ENCODE measurements around the gene MAP3K7. TPM values are rescaled to one million over a fixed set of nuclear protein-coding genes. Genes with fewer than 3 reads are reported as not detected.

Gene MAP3K7
- polyA plus RNA-seq, 1 experiment = 23.1 TPM

DNA sequence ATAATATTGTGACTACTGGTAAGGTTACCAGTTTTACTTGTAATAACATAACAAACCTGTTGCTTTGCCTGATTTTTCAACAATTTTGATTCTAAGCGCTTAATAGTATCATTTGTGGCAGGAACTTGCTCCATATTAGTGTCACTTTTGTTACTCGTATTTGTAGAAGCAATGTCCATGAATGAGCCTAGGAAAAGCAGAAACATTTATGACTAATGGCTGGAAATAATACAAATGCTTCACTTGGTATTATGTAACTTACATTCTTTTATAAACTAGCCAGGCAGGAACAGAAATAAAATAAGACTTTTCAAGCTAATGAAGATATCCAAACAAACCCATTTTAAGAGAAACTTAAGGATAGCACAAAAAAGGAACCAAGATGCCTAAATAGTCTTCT lies 38.9 kb downstream of the MAP3K7 start:
- DNase-seq (ENCODE audit: low read depth) = no peak
- Histone ChIP-seq H3K4me3 (ENCODE audit: low read depth, low read length) (no peak overlapping the region), H3K36me3 (ENCODE audit: control insufficient read depth, insufficient read depth, low read length) (peaks cover 6% of the 10 kb centered on the region), H3K27me3 (ENCODE audit: control insufficient read depth, insufficient read depth, low read length) (no peaks in the 10 kb centered on the region)
- ChIA-PET POLR2A (no interaction called here), CTCF (no interaction called here)
- TF ChIP-seq CTCF (IDR thresholded peaks at IDR 0.05; ENCODE audit: insufficient read depth, low read depth, low read length) = no peak

GRCh38 chr6:90547079-90547478 lies 39.8 kb downstream of the MAP3K7 start:
- DNase-seq (ENCODE audit: low read depth) = no peak
- H3K36me3 ChIP-seq (ENCODE audit: control insufficient read depth, insufficient read depth, low read length) = peaks cover 4% of the 10 kb centered on the region; the same call in 1 of the 2 replicates
- CTCF ChIA-PET = no interaction called here

DNA sequence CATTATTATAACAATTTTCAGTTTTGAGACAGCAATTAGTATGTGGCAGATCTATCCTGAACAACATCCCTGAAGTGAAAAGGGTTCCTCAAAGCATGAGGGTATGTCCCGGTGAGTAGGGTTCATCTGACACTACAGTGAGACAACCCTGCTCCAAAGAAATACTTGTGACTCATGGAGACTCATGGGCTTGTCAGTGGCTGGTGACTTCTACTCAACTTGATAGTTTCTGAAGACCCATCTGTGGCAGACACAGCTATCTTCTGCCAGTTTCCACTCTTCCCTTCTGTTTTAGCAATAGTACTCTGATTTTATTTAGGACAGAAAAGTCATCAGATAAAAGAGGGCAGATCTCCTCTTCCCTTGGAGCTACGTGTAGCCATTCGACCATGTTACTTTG lies 41.4 kb downstream of the MAP3K7 start:
- no peak for DNase-seq (ENCODE audit: low read depth)
- no peak for TF ChIP-seq CTCF (IDR thresholded peaks at IDR 0.05; ENCODE audit: insufficient read depth, low read depth, low read length)
- no peaks in the 10 kb centered on the region for H3K27me3 ChIP-seq (ENCODE audit: control insufficient read depth, insufficient read depth, low read length)
- POLR2A ChIA-PET = no interaction called here
- CTCF ChIA-PET = no interaction called here
- peaks cover 4% of the 10 kb centered on the region; the same call in 1 of the 2 replicates for H3K36me3 ChIP-seq (ENCODE audit: control insufficient read depth, insufficient read depth, low read length)
- H3K4me3 ChIP-seq (ENCODE audit: low read depth, low read length) = no peak overlapping the region

More at GRCh38 chr6:90547079-90547478, 39.8 kb downstream of the MAP3K7 start:
- H3K27me3 ChIP-seq (ENCODE audit: control insufficient read depth, insufficient read depth, low read length) = no peaks in the 10 kb centered on the region
- H3K4me3 ChIP-seq (ENCODE audit: low read depth, low read length) = no peak overlapping the region
- TF ChIP-seq CTCF (IDR thresholded peaks at IDR 0.05; ENCODE audit: insufficient read depth, low read depth, low read length) = no peak
- POLR2A ChIA-PET = no interaction called here

DNA sequence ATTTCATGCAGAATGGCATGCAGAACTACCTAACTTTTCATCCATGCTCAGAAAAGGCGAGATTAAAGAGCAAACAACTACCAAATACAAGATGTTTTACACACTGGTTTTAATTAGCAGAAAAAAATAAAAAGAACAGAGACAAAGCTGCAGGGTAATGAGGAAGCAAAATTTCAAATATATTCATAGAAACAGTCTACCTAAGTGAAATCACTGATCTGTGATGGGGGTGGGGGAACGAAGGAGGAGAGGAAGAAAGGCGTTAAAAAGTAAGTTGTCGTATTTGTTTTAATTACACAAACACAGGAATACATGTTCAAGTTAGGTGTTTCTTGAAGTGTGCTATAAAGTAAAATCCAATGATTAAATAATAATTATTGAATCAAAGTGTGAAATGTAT lies 42.1 kb downstream of the MAP3K7 start:
- H3K36me3 ChIP-seq (ENCODE audit: control insufficient read depth, insufficient read depth, low read length) = peaks cover 4% of the 10 kb centered on the region; the same call in 1 of the 2 replicates
- TF ChIP-seq CTCF (IDR thresholded peaks at IDR 0.05; ENCODE audit: insufficient read depth, low read depth, low read length) = no peak
- ChIA-PET CTCF (no interaction called here), POLR2A (no interaction called here)
- no peak for DNase-seq (ENCODE audit: low read depth)
- no peak overlapping the region for H3K4me3 ChIP-seq (ENCODE audit: low read depth, low read length)
- H3K27me3 ChIP-seq (ENCODE audit: control insufficient read depth, insufficient read depth, low read length) = no peaks in the 10 kb centered on the region

DNA sequence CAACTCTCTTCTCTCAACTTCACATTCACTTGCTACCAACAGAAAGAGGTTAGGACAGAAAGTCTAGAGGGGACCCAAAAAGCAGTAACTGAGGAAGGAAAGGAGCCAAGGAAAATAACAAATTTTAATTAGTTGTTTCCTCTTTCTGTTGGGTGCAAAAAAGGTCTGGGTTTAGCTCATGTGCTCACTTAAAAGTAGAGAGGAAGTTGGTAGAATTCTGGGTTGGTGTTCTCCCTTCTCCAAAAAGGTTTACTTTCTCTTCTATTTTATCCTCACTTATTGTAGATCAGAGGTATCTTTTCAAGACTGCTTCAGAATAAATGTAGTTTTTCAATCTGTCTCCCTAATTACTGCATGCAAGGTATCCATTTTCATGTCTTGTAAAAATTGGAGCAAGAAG lies 42.8 kb downstream of the MAP3K7 start:
- Histone ChIP-seq H3K4me3 (ENCODE audit: low read depth, low read length) (no peak overlapping the region), H3K27me3 (ENCODE audit: control insufficient read depth, insufficient read depth, low read length) (no peaks in the 10 kb centered on the region), H3K36me3 (ENCODE audit: control insufficient read depth, insufficient read depth, low read length) (peaks cover 4% of the 10 kb centered on the region; the same call in 1 of the 2 replicates)
- ChIA-PET CTCF (no interaction called here), POLR2A (no interaction called here)
- no peak for DNase-seq (ENCODE audit: low read depth)
- no peak for TF ChIP-seq CTCF (IDR thresholded peaks at IDR 0.05; ENCODE audit: insufficient read depth, low read depth, low read length)

Measured in BJ (cell line).